Transverse colon (tissue), 4 donors: ENCODE measurements around the gene PDCL3. TPM values are rescaled to one million over a fixed set of nuclear protein-coding genes. Genes with fewer than 3 reads are reported as not detected.

ENCODE experiments used
- DNase-seq: peaks from one replicate; pipeline ENCODE4 v3.0.0-alpha.2; 2019
- H3K27ac ChIP-seq, 4 donors: fragments of 200-600 bp; sonication (generic); 2 replicates each; pipeline ENCODE4 v1.5.1; 2016 to 2018; ENCODE audit warnings: inconsistent platforms in 4 of 4
- H3K27me3 ChIP-seq: fragments of 200-600 bp; sonication (generic); 2 replicates; pipeline ENCODE4 v1.5.1; 2017; ENCODE audit warnings: inconsistent platforms
- H3K36me3 ChIP-seq, 4 donors: fragments of 200-600 bp; sonication (generic); 2 replicates each; pipeline ENCODE4 v1.5.1; 2017 to 2019; ENCODE audit warnings: inconsistent platforms in 4 of 4
- H3K4me1 ChIP-seq, 4 donors: fragments of 200-600 bp; sonication (generic); 2 replicates each; pipeline ENCODE4 v1.5.1; 2017 to 2020; ENCODE audit warnings: inconsistent platforms in 4 of 4
- H3K4me3 ChIP-seq, 4 donors: fragments of 200-600 bp; sonication (generic); 1 replicate in 1 of 4; 2 replicates in 3 of 4; pipeline versions ENCODE4 v1.5.1 to v1.6.1; 2017 to 2019; ENCODE audit warnings: inconsistent platforms in 4 of 4
- H3K9me3 ChIP-seq, 2 donors: fragments of 200-600 bp; sonication (generic); 2 replicates each; pipeline ENCODE4 v1.5.1; 2017 to 2019; ENCODE audit warnings: inconsistent platforms in 2 of 2
- EP300 ChIP-seq: sonication (generic); formaldehyde crosslinking; IDR thresholded peaks from one replicate; pipeline ENCODE4 v1.6.1; 2017; ENCODE audit warnings: antibody characterized with exemption, low read depth
- POLR2A ChIP-seq: fragments of 450-650 bp; IDR thresholded peaks from one replicate; pipeline ENCODE4 v1.6.1; 2016; ENCODE audit warnings: antibody characterized with exemption, mild to moderate bottlenecking, moderate library complexity
- POLR2AphosphoS5 ChIP-seq, 3 donors: sonication (generic); formaldehyde crosslinking; IDR thresholded peaks; one replicate each; pipeline ENCODE4 v1.6.1; 2016; ENCODE audit warnings: antibody characterized with exemption in 3 of 3
- WGBS, 2 donors: methylation state at CpG; one replicate each; pipeline ENCODE4 v1.1.5; 2018; ENCODE audit warnings: low coverage in 1 of 2; 5-methylcytosine and 5-hydroxymethylcytosine counted together
- in situ Hi-C, 4 donors: fragments of 200-750 bp; cut with MboI; loops; one replicate each; pipeline versions ENCODE4 v1.15.0 to v1.15.1; 2017; ENCODE audit warnings: low sequenced_read_pairs in 3 of 4, low pct_ligation_motif_present in 1 of 4, low pct_unique_long_range_greater_than_20kb in 1 of 4
- intact Hi-C: fragments of 100-400 bp; cut with DNase I; formaldehyde crosslinking; loops from one replicate; pipeline ENCODE4 v1.15.1; 2023; ENCODE audit warnings: low total_unique reads
- total RNA-seq, 4 donors: library from RNA; depleted of rRNA; stranded (reverse); fragments of >200 nt; gene quantifications; one replicate each; pipeline ENCODE4 v1.1.0, GENCODE V29; 2016
- TF ChIP-seq, protein P1 (sequence below), 5 experiments: fragments of 200-600 bp in 3 of 5; fragments of 450-650 bp in 2 of 5; sonication (generic) in 3 of 5; IDR thresholded peaks; 1 replicate in 2 of 5; 2 replicates in 3 of 5; pipeline ENCODE4 v1.5.1; 2016 to 2017; ENCODE audit warnings: antibody characterized with exemption in 5 of 5, inconsistent platforms in 3 of 5, mild to moderate bottlenecking in 2 of 5, moderate library complexity in 1 of 5

The PDCL3 gene
- total RNA-seq, 4 donors from 2014 or later, result 2.2 to 17.3 (median 15.8) TPM; not detected in 1

DNA sequence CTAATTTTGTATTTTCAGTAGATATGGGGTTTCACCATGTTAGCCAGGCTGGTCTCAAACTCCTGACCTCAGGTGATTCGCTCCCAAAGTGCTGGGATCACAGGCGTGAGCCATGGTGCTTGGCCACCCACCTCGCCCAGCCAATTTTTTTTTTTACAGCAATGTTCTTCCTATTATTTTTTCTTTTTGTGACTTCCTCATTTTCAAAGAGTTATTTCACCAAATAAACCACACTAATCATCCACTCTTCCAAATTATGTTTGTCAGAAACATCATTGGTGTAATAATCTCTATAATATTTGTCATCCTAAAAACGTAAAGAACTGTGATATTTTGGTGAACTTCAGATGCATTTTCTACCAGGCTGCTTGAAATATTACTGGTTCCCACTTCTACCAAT, 16.3 kb upstream of the PDCL3 start:
- WGBS, 2 donors, result 65 to 70% methylated on average over 4 of the region's 4 CpGs
- Histone ChIP-seq H3K9me3 (no peaks in the 10 kb centered on the region), H3K36me3 (no peaks in the 10 kb centered on the region), H3K27ac (no peak overlapping the region), H3K27me3 (no peaks in the 10 kb centered on the region), H3K4me1 (no peaks in the 10 kb centered on the region), H3K4me3 (no peak overlapping the region)
- intact Hi-C loops, result no loop called here
- TF ChIP-seq, protein P1, sequence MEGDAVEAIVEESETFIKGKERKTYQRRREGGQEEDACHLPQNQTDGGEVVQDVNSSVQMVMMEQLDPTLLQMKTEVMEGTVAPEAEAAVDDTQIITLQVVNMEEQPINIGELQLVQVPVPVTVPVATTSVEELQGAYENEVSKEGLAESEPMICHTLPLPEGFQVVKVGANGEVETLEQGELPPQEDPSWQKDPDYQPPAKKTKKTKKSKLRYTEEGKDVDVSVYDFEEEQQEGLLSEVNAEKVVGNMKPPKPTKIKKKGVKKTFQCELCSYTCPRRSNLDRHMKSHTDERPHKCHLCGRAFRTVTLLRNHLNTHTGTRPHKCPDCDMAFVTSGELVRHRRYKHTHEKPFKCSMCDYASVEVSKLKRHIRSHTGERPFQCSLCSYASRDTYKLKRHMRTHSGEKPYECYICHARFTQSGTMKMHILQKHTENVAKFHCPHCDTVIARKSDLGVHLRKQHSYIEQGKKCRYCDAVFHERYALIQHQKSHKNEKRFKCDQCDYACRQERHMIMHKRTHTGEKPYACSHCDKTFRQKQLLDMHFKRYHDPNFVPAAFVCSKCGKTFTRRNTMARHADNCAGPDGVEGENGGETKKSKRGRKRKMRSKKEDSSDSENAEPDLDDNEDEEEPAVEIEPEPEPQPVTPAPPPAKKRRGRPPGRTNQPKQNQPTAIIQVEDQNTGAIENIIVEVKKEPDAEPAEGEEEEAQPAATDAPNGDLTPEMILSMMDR (IDR thresholded peaks at IDR 0.05), result no peak
- no peak for TF ChIP-seq EP300
- TF ChIP-seq POLR2AphosphoS5 (IDR thresholded peaks at IDR 0.05), result no peak
- TF ChIP-seq POLR2A, result no peak
- no peak for DNase-seq
- in situ Hi-C loops, result no loop called here

DNA sequence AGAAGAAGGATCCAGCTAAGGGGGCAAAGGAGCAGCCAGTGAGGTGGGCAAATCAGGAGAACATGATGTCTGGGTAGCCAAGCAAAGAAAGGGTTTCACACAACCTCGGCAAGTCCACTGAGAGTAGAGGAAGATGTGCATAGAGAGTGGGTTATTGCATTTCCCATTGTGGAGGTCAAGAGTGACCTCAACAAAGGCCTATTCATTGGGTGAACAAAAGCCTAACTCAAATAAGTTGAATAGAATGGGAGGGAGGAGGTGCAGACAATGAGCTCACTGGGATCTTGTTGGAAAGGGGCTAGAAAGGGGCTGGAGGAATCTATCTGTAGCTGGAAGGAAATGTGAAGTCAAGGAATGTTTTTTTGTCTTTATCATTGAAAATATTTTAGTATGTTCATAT, 14.0 kb upstream of the PDCL3 start:
- H3K4me1 ChIP-seq, result no peaks in the 10 kb centered on the region
- H3K9me3 ChIP-seq, result no peaks in the 10 kb centered on the region
- no peaks in the 10 kb centered on the region for H3K36me3 ChIP-seq
- H3K27ac ChIP-seq, result no peak overlapping the region
- in situ Hi-C loops, result no loop called here
- H3K27me3 ChIP-seq, result no peaks in the 10 kb centered on the region
- no peak for TF ChIP-seq POLR2AphosphoS5 (IDR thresholded peaks at IDR 0.05)
- TF ChIP-seq POLR2A, result no peak
- no peak for TF ChIP-seq EP300
- TF ChIP-seq, protein P1 (IDR thresholded peaks at IDR 0.05), result no peak
- no peak for DNase-seq
- no peak overlapping the region for H3K4me3 ChIP-seq
- 80 to 89% methylated on average over 1 of the region's 1 CpG for WGBS, 2 donors
- intact Hi-C loops, result no loop called here

DNA sequence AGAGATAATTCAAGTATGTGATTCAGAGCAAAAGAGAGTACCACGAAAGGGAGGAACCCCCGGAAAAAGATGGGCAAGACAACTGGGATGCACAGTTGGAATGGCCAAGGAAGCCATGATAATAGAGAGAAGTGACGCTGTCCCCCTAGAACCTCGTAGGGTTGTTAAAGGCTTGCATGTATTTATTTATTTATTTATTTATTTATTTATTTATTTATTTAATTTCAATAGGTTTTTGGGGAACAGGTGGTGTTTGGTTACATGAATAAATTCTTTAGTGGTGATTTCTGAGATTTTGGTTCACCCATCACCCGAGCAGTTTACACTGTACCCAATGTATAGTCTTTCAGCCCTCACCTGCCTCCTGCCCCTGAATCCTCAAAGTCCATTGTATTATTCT, 11.5 kb upstream of the PDCL3 start:
- Histone ChIP-seq H3K27ac (no peak overlapping the region), H3K4me3 (no peak overlapping the region), H3K27me3 (no peaks in the 10 kb centered on the region), H3K36me3 (no peaks in the 10 kb centered on the region), H3K4me1 (no peaks in the 10 kb centered on the region), H3K9me3 (no peaks in the 10 kb centered on the region)
- intact Hi-C loops (no loop called here), in situ Hi-C loops (no loop called here)
- 87 to 92% methylated on average over 5 of the region's 5 CpGs for WGBS, 2 donors
- TF ChIP-seq POLR2A, result no peak
- TF ChIP-seq, protein P1 (IDR thresholded peaks at IDR 0.05), result no peak
- TF ChIP-seq EP300, result no peak
- no peak for TF ChIP-seq POLR2AphosphoS5 (IDR thresholded peaks at IDR 0.05)
- DNase-seq, result no peak

DNA sequence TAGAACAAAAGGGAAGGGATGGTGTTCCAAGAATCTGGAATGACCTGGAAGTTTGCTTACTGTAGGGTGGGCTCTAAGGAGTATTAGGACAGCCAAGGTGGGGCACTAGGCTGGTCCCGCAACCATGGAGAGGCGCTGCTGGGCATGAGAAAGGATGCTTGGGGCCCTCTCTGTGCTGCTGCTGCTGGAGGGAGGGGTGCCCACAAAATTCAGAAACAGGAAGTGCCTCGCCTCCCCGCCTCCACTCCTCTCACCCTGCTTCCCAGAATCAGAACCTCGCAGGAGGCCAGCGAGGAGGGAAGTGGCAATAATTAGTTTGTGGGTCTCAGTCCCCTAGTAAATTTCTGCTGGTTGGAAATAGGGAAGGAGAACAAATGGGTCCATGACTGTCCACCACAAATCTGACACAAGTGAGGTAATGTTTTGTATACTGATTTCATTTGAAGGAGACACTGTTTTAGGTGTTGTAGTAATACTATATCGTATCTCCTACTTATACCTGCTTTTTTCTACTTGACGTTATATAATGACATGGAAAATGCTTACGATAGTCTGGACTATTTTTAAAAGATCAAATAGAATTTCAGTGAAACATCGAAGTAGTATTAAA, 7.9 kb upstream of the PDCL3 start:
- Histone ChIP-seq H3K27me3 (no peaks in the 10 kb centered on the region), H3K4me1 (no peaks in the 10 kb centered on the region), H3K36me3 (no peaks in the 10 kb centered on the region), H3K9me3 (no peaks in the 10 kb centered on the region), H3K27ac (no peak overlapping the region), H3K4me3 (no peak overlapping the region)
- in situ Hi-C loops (no loop called here), intact Hi-C loops (no loop called here)
- peak; percentile 15 for DNase-seq
- TF ChIP-seq POLR2AphosphoS5 (IDR thresholded peaks at IDR 0.05), result no peak
- TF ChIP-seq, protein P1 (IDR thresholded peaks at IDR 0.05), result no peak
- no peak for TF ChIP-seq POLR2A
- no peak for TF ChIP-seq EP300
- 72 to 88% methylated on average over 4 to 10 of the region's 10 CpGs for WGBS, 2 donors
